GM19395 (cell line): ENCODE measurements around the gene CBX1.
"Not testable (repeated sequence)": the region's sequence is repeated elsewhere in the genome, so short reads cannot be mapped to it uniquely, and the experiment has no call there.

Experiments
- ATAC-seq: cut with Tn5 transposase; IDR thresholded peaks from one replicate; pipeline ENCODE4 v1.9.1; 2021; ENCODE audit warnings: mild to moderate bottlenecking, moderate library complexity; ENCODE audit not compliant: unreplicated experiment

CBX1 gene

DNA sequence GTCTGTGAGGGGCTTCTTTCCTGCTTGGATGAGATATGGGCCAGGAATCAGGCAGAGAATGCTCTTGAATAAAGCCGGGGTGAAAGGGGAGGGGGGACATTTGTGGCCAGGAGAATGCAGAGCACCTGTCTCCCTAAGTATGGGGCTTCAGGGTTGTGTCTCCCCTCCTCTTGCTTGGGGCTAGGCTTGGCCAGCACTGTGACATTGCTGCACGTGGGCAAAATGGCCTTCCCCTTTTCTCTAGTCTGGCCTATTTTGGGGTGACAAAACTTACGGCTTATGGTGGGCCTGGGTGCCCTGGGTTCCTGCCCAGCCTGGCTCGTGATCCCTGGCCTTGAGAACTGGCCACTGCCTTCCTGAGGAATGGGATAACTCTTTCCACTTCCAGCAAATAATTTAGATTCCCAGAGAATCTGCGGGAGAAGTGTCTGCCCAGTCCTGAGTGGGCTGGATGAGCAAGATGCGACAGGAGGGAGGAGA lies 47.5 kb downstream of the CBX1 start:
- no peak for ATAC-seq

DNA sequence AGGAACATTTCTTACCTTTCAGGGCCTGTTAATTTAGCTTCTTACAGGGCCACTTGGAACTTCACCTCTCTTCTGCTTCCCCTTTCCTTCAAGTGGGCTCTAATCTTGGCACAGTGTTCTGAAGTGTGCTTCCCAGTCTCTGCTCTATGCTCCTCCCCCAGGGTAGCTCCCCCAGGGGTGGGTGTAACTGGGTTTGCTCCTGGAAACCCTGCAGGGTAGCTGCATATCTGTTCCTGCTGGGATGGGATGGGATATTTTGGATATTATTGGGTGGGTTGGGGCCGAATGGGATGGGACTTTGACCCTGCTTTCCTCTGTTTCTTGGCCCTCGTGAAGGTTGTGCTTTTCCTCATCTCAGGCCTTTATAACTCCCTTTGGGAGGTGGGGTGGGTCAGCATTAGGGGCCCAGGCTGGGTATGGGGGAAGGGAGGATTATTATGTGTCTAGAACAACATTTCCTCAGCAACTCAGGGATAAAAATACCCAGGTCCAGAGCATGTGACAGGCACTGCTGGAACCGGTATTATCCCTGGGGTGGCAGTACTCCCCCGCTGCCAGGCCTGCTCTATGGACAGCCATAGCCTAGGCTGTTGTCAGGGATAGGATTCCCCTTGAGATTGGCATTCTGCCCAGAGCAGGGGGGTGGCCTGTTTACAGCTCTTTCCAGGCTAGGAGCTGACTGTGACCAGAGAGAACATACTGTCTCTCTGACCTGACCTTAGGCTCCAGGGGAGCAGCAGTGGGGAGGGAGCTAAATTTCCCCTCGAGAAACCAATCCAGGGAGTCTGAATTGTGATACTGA lies 48.1 kb downstream of the CBX1 start:
- ATAC-seq = no peak

DNA sequence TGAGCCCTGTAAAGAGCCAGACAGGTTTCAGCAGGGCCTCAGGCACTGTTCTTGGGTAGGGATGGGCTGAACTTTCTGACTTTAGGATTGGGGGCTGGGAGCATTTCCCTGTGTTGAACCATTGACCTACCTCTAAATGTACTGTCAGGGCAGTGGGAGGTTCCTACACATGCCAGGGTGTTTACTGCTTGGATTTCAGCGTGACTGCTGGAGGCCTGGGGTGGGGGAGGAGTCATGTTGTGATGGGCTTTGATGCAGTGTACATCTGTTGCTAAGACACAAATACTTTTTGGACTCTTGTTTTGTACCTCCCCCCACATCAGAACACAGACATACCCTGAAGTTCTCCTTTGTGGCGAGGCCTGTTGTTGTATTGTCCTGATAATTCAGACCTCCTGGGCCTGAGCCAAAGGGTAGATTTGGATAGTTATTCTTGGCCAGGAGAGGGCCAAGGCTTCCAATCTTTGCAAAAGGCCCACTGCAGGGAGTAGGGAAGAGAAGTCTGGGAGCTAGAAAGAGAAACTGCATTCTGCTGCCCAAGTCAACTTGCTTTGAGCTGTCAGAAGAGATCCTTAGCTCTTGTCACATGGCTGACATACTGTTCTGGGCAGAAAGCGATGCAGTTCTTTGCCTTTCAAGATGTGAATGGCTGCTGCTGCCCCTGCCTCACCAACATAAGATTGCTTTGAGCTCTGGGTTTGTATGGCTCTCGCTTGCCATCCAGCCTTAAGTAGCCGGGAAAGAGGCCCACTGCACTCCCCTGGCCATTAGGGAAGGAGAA lies 49.4 kb downstream of the CBX1 start:
- no peak for ATAC-seq

DNA sequence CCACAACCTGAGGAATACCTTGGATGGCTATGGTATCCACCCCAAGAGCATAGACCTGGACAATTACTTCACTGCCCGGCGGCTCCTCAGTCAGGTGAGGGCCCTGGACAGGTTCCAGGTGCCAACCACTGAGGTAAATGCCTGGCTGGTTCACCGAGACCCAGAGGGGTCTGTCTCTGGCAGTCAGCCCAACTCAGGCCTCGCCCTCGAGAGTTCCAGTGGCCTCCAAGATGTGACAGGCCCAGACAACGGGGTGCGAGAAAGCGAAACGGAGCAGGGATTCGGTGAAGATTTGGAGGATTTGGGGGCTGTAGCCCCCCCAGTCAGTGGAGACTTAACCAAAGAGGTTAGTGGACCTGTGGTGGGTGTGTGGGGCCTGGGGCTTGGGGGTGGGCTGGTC lies 50.0 kb downstream of the CBX1 start:
- no peak for ATAC-seq

DNA sequence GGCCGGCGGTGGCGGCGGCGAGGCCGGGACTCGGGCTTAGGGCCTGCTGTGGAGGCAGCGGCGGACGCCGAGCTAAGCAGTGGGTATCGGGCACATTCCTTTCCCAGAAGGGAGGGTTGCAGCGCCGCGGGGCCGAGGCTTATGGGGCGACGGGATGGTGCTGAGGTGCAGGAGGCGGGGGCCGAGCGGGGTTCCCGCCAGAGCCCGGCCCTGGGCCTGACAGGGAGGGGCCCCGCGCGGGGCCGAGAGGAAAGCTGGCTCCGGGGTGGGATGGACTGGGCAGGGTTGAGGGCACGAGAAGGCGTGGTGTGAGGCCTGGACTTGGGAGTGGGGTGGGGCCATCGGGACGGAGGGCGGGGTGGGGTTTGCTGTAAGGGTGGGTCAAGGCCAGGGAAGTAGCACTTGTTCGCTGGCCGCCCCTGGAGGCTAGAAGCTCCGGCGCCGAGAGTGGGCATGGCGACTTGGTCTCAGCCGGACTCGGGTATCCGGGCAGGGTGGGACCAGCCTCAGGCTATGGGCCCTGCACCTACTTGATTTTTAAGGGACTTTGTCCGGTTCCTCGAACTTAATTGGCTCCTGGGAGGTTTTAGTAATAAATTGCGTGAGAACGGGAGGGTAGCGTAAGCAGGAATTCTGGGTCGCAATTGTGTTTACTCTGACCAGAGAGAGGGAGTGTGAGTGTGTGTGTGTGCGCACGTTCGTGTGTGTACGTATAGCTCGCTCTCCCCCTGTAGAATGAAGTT lies 52.7 kb downstream of the CBX1 start:
- peak; percentile 37 for ATAC-seq

DNA sequence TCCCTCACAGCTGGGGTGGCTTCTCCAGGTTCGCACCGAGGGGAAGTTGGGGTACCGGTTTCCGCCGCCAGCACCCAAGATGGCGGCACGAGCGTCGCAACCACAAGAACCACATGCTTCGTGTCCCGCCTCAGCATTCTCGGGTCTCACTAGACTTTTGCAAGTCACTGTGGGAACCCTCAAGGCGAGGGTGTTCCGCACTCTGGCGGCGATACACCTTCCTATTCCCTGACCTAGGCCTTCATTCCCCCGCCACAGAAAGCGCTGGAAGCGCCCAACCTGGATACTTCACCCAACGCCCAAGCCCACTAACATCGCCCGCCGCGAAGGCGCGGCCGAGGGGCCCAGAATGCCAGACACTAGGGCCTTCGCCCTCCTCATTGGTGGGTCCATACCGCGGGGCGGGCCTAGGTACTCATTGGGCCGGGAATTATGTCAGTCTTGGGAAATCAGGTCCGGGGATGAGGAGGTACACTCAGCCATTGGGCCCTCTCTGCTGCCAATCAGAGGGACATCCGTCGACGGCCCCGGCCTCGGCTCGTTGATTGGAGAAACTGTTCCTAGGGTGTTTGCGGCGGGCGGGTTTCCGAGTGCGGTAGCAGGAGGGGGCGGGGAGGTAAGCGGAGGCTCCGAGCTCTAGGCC lies 53.4 kb downstream of the CBX1 start, which contains the start of gene NFE2L1:
Gene NFE2L1, plus strand, starts transcription at position 619 of the 643 bp plus-strand sequence. CDS start 2,760 bp downstream, outside the sequence.
- ATAC-seq = peak; percentile 92

DNA sequence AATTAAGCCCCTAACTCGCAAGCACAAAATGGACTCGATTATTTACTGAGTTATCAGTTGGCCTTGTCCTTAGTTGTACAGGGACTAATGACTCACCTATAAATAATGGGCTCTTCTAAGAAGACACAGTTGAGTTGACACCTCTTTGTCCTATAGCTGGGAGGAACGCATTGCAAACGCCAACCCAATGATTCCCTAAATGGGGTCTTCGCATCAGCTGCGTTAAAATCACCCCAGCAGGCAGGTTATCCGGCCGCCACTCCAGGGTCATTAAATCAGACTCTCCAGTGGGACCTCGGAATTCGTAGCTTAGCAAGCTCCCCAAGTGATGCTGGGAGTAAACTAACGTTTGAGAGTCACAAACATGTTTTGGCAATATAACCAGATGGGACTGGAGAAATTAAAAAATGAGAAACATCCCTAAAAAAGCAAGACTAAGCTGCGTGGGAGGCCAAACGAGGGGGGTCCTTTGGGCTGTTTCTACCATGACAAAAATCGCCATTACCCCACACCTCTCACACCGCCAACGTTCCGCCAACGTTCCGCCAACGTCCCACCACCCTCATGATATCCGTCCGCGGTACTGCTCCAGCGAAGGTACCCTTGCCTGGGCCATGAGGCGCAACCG lies 54.1 kb downstream of the CBX1 start:
- ATAC-seq = no peak

DNA sequence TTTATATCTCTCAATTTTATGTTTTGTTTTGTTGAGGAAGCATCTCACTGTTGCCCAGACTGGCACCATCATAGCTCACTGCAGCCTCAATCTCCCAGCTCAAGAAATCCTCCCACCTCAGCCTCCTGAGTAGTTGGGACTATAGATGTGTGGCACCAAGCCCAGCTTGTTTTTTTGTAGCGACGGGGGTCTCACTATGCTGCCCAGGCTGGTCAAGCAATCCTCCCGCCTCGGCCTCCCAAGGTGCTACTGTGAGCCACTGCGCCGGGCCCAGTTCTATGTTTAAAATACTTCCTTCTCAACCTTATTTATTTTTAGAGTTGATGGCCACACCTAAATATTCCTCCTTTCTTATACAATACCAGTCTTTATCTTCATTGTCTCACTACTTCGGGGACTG lies 55.0 kb downstream of the CBX1 start:
- ATAC-seq = no peak

DNA sequence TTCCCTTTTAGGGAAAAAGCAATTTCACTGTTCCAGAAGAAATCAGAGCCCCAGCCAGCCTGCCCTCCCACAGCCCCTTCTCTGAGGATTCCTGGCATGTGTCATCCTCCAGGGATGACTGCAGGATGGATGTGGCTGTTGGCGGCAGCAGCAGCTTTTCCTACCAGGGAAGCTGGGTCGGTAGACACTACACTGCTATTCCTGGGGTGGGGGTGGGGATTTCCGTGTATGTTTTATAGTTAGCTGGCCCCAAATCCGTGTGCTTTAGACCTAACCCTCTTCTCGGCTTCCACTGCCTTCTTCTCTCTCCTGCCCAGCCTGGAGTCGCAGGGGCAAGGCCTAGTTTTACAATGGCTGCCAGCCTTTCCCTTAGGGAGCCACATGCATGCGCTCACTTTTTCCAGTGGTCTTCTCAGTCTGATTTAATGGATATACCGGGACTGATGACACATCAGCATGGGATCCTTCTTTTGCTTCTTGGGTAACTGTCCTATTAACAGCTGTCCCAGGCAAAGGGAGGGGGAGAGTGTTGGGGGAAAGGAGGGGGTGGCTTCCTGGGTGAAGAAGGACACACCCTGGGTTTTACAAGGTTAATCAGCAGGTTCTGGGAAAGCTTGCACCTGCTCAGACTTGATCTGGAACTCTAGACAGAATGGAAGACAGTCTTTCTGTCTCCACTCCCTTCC lies 55.8 kb downstream of the CBX1 start:
- ATAC-seq = no peak

DNA sequence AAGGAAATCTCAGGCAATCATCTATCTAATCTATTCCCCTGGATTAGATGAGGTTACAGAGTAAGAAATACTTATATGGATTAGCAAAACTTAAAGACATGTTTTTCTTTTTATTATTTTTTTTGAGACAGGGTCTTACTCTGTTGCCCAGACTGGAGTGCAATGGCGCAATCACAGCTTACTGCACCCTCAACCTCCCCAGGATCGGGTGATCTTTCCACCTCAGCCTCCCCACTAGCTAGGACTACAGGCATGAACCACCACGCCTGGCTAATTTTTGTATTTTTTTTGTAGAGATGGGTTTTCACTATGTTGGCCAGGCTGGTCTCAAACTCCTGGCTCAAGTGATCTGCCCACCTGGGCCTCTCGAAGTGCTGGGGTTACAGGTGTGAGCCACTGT lies 56.4 kb downstream of the CBX1 start:
- no peak for ATAC-seq

DNA sequence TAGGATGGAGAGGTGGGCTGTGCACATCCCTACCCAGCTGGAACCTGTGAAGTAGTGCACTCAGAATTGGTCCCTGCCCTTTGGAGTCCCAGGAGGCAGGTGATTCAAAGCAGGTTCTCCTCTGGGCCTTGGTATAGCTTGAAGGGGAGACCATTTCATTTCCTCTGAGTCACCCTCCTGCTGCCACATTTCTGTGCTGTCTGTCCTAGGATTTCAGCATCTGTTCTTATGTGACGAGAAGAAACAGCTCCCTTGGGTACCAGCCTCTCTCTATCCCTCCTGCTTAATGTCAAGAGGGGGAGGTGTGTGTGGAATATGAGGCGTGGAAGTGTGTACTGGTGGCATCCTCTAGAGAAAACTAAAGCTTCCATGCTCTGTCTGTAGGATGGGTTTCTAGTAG lies 58.1 kb downstream of the CBX1 start:
- no peak for ATAC-seq

DNA sequence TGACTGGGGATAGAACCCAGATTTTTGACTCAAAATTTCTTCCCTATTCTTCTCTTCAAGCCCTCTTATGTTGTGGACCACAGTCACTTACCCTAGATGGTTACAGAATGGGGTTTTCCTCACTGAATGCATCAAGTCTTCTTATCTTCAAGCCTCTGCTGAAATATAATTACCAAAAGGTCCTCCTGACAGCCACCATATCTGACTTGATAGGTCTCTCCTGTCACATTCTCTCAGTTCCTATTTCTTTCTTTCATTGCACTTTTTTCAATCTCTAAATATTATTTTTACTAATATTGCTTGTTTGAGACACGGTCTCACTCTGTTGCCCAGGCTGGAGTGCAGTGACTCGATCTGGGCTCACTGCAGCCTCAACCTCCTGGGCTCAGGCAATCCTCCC lies 62.6 kb downstream of the CBX1 start:
- no peak for ATAC-seq

DNA sequence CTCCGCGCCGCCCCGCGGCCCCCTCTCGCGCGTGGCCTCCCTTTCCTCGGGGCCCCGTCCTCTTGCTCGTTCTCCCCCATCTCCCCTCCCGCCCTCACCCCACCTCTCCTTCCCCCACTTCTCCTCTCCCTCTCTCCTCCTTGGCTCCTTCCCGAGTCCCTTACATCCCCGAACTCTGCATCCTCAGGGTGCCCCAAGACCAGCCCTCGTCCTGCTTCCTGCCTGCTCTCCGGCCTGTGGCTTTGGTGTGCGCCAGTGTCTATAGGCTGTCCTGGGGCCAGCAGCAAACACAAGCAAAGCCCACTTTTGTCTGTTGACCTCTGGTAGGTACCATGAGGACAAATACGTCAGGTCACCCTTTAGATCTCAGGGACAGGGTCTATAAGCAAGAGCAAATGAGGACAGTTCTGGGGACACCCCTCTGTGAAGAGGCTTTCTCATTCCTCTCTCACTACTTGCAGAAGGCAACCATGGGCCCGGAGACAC lies 63.4 kb downstream of the CBX1 start:
- no peak for ATAC-seq

DNA sequence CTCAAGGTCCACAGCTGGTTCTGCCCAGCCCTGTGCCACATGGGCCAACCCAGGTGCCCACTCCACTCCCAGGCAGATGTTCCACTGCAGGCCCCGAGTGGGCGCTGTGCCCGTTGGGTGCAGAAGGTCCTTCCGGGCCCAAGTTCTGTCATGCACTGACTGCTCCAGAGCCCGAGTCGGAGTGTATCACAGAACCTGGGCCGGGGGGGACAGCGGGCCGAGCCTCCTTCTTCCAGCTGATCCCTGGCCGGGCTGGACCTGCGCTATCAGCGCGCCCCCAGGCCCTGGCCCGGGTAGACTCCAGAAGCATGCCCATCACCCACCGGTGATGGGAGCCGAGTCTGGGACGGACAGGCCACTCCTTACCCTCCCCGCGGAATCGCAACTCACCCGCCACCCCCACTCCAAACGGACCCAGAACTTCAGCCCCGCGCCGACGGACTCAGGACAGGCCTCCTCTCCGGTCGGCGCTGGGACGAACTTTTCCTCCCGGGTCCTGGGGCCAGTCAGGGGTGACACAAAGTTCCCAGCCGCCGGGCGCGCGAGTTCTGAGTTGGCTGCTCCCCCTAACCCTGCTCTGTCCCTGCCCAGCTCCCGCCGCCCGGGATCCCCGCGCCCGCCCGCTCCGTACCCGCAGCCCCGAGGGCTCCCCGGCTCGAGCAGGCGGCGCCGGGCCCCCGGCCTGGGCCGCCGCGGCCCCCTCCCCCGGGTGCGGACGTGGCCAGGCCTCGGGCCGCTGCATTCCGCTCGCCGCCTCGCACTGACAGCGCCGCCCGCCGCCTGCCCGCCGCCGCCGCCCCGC lies 64.0 kb downstream of the CBX1 start, which contains the start of gene COPZ2:
Gene COPZ2, minus strand, starts transcription at position 762 of the 802 bp plus-strand sequence. Its CDS starts 20 bp downstream, at position 742.
- no peak for ATAC-seq

DNA sequence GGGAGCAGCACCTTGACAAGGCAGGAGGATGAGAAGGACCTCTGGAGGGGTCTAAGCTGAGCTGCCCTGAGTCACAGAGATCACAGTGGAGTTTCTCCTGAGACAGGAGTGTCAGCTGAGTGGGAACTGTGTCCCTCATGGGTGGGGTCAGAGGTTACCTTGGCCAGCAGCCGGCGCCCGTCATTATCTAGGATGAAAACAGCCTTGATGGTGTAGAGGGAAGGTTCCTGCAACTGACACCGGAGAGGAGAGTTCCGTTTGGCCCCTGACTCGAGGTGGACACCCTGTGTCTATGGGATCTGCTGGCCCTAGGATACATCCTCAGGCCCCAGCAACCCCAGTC lies 64.6 kb downstream of the CBX1 start:
- ATAC-seq = no peak

DNA sequence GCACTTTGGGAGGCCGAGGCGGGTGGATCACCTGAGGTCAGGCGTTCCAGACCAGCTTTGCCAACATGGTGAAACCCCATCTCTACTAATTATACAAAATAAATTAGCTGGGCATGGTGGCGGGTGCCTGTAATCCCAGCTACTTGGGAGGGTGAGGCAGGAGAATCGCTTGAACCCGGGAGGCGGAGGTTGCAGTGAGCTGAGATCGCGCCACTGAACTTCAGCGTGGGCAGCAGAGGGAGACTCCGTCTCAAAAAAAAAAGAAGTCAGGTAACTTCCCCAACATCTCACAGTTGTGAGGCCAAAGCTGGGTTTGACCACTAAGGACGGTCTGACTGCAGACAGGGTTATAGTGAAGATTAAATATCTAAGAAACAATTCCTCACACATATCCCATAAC lies 66.5 kb downstream of the CBX1 start:
- not testable (repeated sequence) for ATAC-seq

DNA sequence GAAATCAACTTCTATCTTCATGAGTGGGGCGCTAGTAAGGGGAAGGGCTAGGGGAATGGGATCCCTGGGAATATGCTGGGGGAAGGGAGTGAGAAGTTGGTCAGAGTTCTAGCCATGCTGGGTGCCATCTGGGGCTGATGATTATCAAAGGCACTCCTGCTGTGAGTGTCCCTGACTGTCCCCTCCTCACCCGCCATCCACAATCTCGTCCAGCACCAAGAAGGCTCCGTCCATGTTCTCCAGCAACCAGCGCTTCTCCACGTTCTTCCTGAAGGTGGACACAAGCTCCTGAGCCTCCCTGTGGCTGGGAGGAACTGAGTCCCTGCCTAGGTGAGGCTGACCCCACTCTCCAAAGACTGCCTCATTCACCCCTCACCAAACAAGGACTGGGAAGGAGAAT lies 69.3 kb downstream of the CBX1 start:
- ATAC-seq = no peak

DNA sequence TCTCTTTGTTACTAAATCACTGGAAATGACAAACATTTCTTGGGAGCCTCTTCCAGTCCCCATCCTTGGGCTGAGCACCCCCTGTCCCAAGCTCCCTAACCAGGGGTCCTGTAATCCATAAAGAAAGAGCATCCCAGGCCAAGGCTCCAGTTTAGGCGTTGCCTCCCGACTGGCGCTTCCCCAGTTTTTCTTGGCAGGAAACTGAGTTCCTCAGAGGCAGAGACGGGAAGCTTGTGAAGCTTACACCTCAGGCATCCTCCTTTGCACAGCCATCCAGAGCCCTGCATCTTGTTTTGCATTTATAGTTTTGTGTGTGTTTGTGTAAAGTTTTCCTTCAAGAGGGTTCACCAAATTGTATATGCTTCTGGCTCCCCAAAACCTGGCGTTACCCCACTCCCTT lies 70.7 kb downstream of the CBX1 start:
- no peak for ATAC-seq

DNA sequence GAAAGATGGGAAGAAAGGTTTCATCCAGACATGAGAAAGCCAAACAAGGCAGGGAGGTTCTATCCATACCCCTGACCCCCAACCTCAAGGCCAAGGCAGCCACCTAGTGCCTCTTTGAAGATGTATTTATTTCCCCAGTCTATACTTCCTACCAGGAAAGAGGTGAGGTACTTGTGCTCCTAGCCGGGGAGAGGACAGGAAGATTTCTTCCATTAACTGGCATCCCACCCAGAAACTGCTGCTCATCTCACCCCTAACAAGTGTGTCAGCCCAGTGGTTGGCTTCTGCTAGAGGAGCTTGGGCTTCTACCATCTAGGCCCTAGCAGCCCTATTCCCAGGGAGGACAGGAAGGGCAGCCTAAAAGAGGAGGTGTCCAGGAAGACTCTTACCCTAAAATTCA lies 72.5 kb downstream of the CBX1 start:
- ATAC-seq = no peak
